H1 (cell line): ENCODE data around the gene NPAT. TPM values are rescaled to one million over a fixed set of nuclear protein-coding genes. Genes with fewer than 3 reads are reported as not detected.

Experiments used
- CTCF ChIA-PET: fragments of 300-600 bp; sonication (Branson Sonifier 250); formaldehyde crosslinking; loops from one replicate; lab custom pipeline; 2021; ENCODE audit not compliant: partially characterized antibody; lab: Charles Lee
- POLR2A ChIA-PET: fragments of 300-600 bp; sonication (Branson Sonifier 250); formaldehyde crosslinking; loops from one replicate; lab custom pipeline; 2021; ENCODE audit warnings: inconsistent platforms; ENCODE audit not compliant: partially characterized antibody; lab: Charles Lee
- DNase-seq, 2 experiments: peaks; one replicate each; pipeline versions ENCODE4 v3.0.0 to v3.0.0-alpha.2; 2010 to 2022; ENCODE audit warnings: low spot score in 2 of 2, low read depth in 1 of 2, mixed read lengths in 1 of 2
- FAIRE-seq: peaks from 2 replicates; lab custom pipeline; 2011; peaks lifted over from hg19 to GRCh38; lab: Jason Lieb, UNC
- H2AFZ ChIP-seq: 2 replicates; pipeline ENCODE4 v1.8.1; 2012; ENCODE audit warnings: low read length, inconsistent platforms
- H2AK5ac ChIP-seq: 2 replicates; pipeline ENCODE4 v1.6.1; 2013; ENCODE audit warnings: low read depth, low read length
- H2BK120ac ChIP-seq: replicated peaks from 2 replicates; pipeline ENCODE3; 2013; ENCODE audit warnings: low read depth, low read length, inconsistent platforms
- H2BK12ac ChIP-seq: 2 replicates; pipeline ENCODE4 v1.6.1; 2013; ENCODE audit warnings: low read depth, low read length
- H2BK15ac ChIP-seq: 2 replicates; pipeline ENCODE4 v1.6.1; 2013; ENCODE audit warnings: low read length
- H2BK20ac ChIP-seq: 2 replicates; pipeline ENCODE4 v1.6.1; 2013; ENCODE audit warnings: low read length
- H2BK5ac ChIP-seq: 2 replicates; pipeline ENCODE4 v1.6.1; 2013; ENCODE audit warnings: low read depth, low read length
- H3K14ac ChIP-seq: 2 replicates; pipeline ENCODE4 v1.6.1; 2013; ENCODE audit warnings: inconsistent platforms; ENCODE audit not compliant: insufficient read length
- H3K18ac ChIP-seq: 2 replicates; pipeline ENCODE4 v1.6.1; 2013; ENCODE audit warnings: low read length; ENCODE audit errors: extremely low read depth
- H3K23ac ChIP-seq: 2 replicates; pipeline ENCODE4 v1.6.1; 2013; ENCODE audit warnings: inconsistent platforms; ENCODE audit not compliant: insufficient read length
- H3K23me2 ChIP-seq: 2 replicates; pipeline ENCODE4 v1.6.1; 2013; ENCODE audit warnings: low read depth, low read length
- H3K27ac ChIP-seq: 2 replicates; pipeline ENCODE4 v1.6.1; 2011; ENCODE audit warnings: low read depth, low read length, inconsistent platforms
- H3K27me3 ChIP-seq, 4 experiments: replicated peaks in 1 of 4; 1 replicate in 1 of 4; 2 replicates in 3 of 4; pipeline versions ENCODE4 v1.6.1 to v1.8.1; 2011 to 2013; ENCODE audit warnings: low read length in 3 of 4, mild to moderate bottlenecking in 3 of 4, inconsistent platforms in 2 of 4, mixed read lengths in 2 of 4, moderate library complexity in 1 of 4; ENCODE audit not compliant: control insufficient read depth in 3 of 4, insufficient read depth in 3 of 4; ENCODE audit errors: extremely low read depth in 1 of 4
- H3K36me3 ChIP-seq, 4 experiments: 2 replicates each; pipeline versions ENCODE4 v1.6.1 to v1.8.1; 2011 to 2013; ENCODE audit warnings: mild to moderate bottlenecking in 4 of 4, low read length in 3 of 4, moderate library complexity in 2 of 4, control low read depth in 1 of 4, inconsistent platforms in 1 of 4; ENCODE audit not compliant: insufficient read depth in 4 of 4, control insufficient read depth in 2 of 4
- H3K4ac ChIP-seq: replicated peaks from 2 replicates; pipeline ENCODE3; 2013; ENCODE audit warnings: low read length, low read depth, mixed read lengths, inconsistent platforms; ENCODE audit not compliant: insufficient read length
- H3K4me1 ChIP-seq, 4 experiments: replicated peaks in 1 of 4; 1 replicate in 1 of 4; 2 replicates in 3 of 4; pipeline versions ENCODE4 v1.6.1 to v1.8.1; 2011 to 2013; ENCODE audit warnings: low read length in 3 of 4, inconsistent platforms in 2 of 4, mixed read lengths in 1 of 4; ENCODE audit not compliant: insufficient read depth in 4 of 4, control insufficient read depth in 3 of 4
- H3K4me2 ChIP-seq, 2 experiments: 2 replicates each; pipeline versions ENCODE4 v1.6.1 to v1.8.1; 2011 to 2013; ENCODE audit warnings: low read depth in 2 of 2, low read length in 2 of 2, control low read depth in 1 of 2, inconsistent platforms in 1 of 2, mild to moderate bottlenecking in 1 of 2; ENCODE audit not compliant: insufficient read depth in 1 of 2
- H3K4me3 ChIP-seq, 4 experiments: fragments of 200-600, 300-600 bp in 1 of 4; sonication (generic), shearing (Covaris generic), sonication (Bioruptor Twin) in 1 of 4; 2 replicates each; pipeline versions ENCODE4 v1.5.1 to v1.8.1; 2011 to 2016; ENCODE audit warnings: low read length in 4 of 4, low read depth in 3 of 4, control low read depth in 2 of 4, inconsistent platforms in 2 of 4, mild to moderate bottlenecking in 2 of 4, mixed read lengths in 1 of 4, moderate library complexity in 1 of 4; ENCODE audit not compliant: insufficient read depth in 2 of 4; ENCODE audit errors: extremely low read depth in 1 of 4
- H3K56ac ChIP-seq: replicated peaks from 2 replicates; pipeline ENCODE3; 2013; ENCODE audit warnings: low read depth, mild to moderate bottlenecking, mixed read lengths, low read length, inconsistent platforms; ENCODE audit not compliant: insufficient read length
- H3K79me1 ChIP-seq: 2 replicates; pipeline ENCODE4 v1.6.1; 2013; ENCODE audit warnings: low read depth, low read length, control low read depth
- H3K79me2 ChIP-seq, 2 experiments: 2 replicates each; pipeline versions ENCODE4 v1.6.1 to v1.8.1; 2012 to 2013; ENCODE audit warnings: low read length in 2 of 2, mild to moderate bottlenecking in 2 of 2, inconsistent platforms in 1 of 2; ENCODE audit not compliant: insufficient read depth in 2 of 2, control insufficient read depth in 1 of 2
- H3K9ac ChIP-seq, 4 experiments: replicated peaks in 1 of 4; 1 replicate in 1 of 4; 2 replicates in 3 of 4; pipeline versions ENCODE4 v1.6.1 to v1.8.1; 2011 to 2013; ENCODE audit warnings: low read depth in 3 of 4, low read length in 3 of 4, control low read depth in 2 of 4, mild to moderate bottlenecking in 2 of 4, moderate library complexity in 2 of 4, inconsistent platforms in 1 of 4; ENCODE audit errors: extremely low read depth in 1 of 4
- H3K9me3 ChIP-seq, 2 experiments: 2 replicates each; pipeline versions ENCODE4 v1.6.1 to v1.8.1; 2012 to 2013; ENCODE audit warnings: mild to moderate bottlenecking in 2 of 2, moderate library complexity in 2 of 2, control low read depth in 1 of 2, inconsistent platforms in 1 of 2, low read depth in 1 of 2, low read length in 1 of 2, mixed read lengths in 1 of 2; ENCODE audit not compliant: insufficient read depth in 2 of 2
- H4K20me1 ChIP-seq, 2 experiments: replicated peaks in 1 of 2; 2 replicates each; pipeline versions ENCODE3 to v1.8.1; 2011 to 2013; ENCODE audit warnings: inconsistent platforms in 2 of 2, low read length in 2 of 2, mild to moderate bottlenecking in 1 of 2; ENCODE audit not compliant: insufficient read depth in 2 of 2, control insufficient read depth in 1 of 2
- H4K5ac ChIP-seq: 2 replicates; pipeline ENCODE4 v1.6.1; 2013; ENCODE audit warnings: low read length, low read depth, mixed read lengths, inconsistent platforms; ENCODE audit not compliant: insufficient read length
- H4K8ac ChIP-seq: 2 replicates; pipeline ENCODE4 v1.8.0; 2013; ENCODE audit warnings: mild to moderate bottlenecking, moderate library complexity, low read length, inconsistent platforms; ENCODE audit not compliant: insufficient read depth; ENCODE audit errors: extremely low read depth
- H4K91ac ChIP-seq: replicated peaks from 2 replicates; pipeline ENCODE3; 2013; ENCODE audit warnings: low read length, mixed read lengths, inconsistent platforms; ENCODE audit not compliant: insufficient read length
- ASH2L ChIP-seq: fragments of 200-600, 300-600 bp; sonication (generic); IDR thresholded peaks from one replicate; pipeline ENCODE4 v1.7.1; 2017; ENCODE audit warnings: low read length
- CBX5 ChIP-seq: fragments of 300-800, 300-1000 bp; sonication (generic); IDR thresholded peaks from 2 replicates; pipeline ENCODE4 v1.7.1; 2016; ENCODE audit warnings: antibody characterized with exemption, low read length, low read depth
- CBX8 ChIP-seq: fragments of 300-800, 300-1000 bp; sonication (generic); IDR thresholded peaks from 2 replicates; pipeline ENCODE4 v1.7.1; 2016; ENCODE audit warnings: low read depth, low read length, borderline replicate concordance
- GTF2F1 ChIP-seq: IDR thresholded peaks from 2 replicates; pipeline ENCODE4 v1.6.1; 2012; ENCODE audit warnings: low read depth, low read length, improper control_type of control experiment, borderline replicate concordance
- MAFK ChIP-seq: IDR thresholded peaks from 2 replicates; pipeline ENCODE4 v1.6.1; 2012; ENCODE audit warnings: low read depth, mild to moderate bottlenecking, improper control_type of control experiment, low read length
- NRF1 ChIP-seq: IDR thresholded peaks from 2 replicates; pipeline ENCODE4 v1.6.1; 2011; ENCODE audit warnings: mild to moderate bottlenecking, low read depth, low read length, improper control_type of control experiment
- POLR2A ChIP-seq, 2 experiments: IDR thresholded peaks; 1 replicate in 1 of 2; 2 replicates in 1 of 2; pipeline ENCODE4 v1.6.1; 2011; ENCODE audit warnings: low read depth in 2 of 2, low read length in 2 of 2, mild to moderate bottlenecking in 2 of 2; ENCODE audit errors: control extremely low read depth in 1 of 2
- RBBP5 ChIP-seq: IDR thresholded peaks from 2 replicates; pipeline ENCODE4 v1.7.1; 2012; ENCODE audit warnings: low read depth, mild to moderate bottlenecking, inconsistent platforms, low read length, moderate library complexity, borderline replicate concordance
- SRF ChIP-seq: IDR thresholded peaks from 2 replicates; pipeline ENCODE4 v1.6.1; 2011; ENCODE audit warnings: mild to moderate bottlenecking, low read depth, low read length, moderate library complexity
- WGBS, 2 experiments: shearing (Covaris generic) in 1 of 2; methylation state at CpG; one replicate each; pipeline versions ENCODE4 v1.1.6 to v1.1.7; 2013 to 2015; ENCODE audit warnings: low lambda C conversion rate in 2 of 2, mixed read lengths in 2 of 2, inconsistent platforms in 1 of 2, low coverage in 1 of 2, missing lambda C conversion rate in 1 of 2; ENCODE audit not compliant: insufficient replicate concordance in 2 of 2, insufficient coverage in 1 of 2, insufficient read length in 1 of 2; ENCODE audit errors: extremely low coverage in 1 of 2, missing lambda C conversion rate in 1 of 2; 5-methylcytosine and 5-hydroxymethylcytosine counted together
- polyA plus RNA-seq, 7 experiments: library from polyadenylated mRNA; depleted of rRNA in 3 of 7; stranded (reverse) in 5 of 7; unstranded in 2 of 7; fragments of >200 nt in 5 of 7; fragments of 200-250 nt in 2 of 7; gene quantifications; 1 replicate in 5 of 7; 2 replicates in 1 of 7; 4 replicates in 1 of 7; pipeline versions ENCODE4 v1.2.1 to v1.2.3, GENCODE V29; 2011 to 2013; ENCODE audit warnings: missing spikeins in 2 of 7, mixed read lengths in 2 of 7
- total RNA-seq: library from RNA; stranded (reverse); fragmentation: NEBNext Ultra II Directional; extraction: Animal tissue kit (Norgen Biotek cat#: 25700); gene quantifications from 2 replicates; pipeline ENCODE4 v1.2.1, GENCODE V29; 2021

NPAT gene
- total and polyA plus RNA-seq, 2 of the 8 experiments (the other 6 are each of a cell fraction or from before 2014, with no cell fraction given), result 4.6 to 23.4 TPM

DNA sequence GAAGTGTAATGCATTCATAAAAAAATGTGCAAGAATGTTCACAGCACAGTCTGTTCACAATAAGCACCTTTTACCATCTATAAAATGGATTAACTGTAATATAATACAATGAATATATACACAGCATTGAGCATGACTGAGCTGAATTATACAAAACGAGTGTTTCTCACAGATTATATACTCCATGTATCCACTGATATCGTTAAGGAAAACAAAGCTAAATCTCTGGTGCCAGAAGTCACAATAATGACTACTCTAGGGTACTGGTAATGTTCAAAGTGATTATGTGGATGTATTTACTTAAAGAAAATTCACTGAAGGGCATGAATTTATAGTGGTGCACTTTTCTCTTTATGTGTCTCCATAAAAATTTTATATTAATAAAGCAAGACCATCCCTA, 67.8 kb downstream of the NPAT start:
- DNase-seq (no peak), FAIRE-seq (no peak)
- Histone ChIP-seq H3K14ac (no peak overlapping the region), H3K27ac (no peak overlapping the region), H3K4me1 (no peaks in the 10 kb centered on the region), H3K9ac (no peak overlapping the region), H3K18ac (no peak overlapping the region), H4K8ac (no peak overlapping the region), H3K36me3 (peaks cover 6 to 57% (median 22%) of the 10 kb centered on the region in 4 experiments; a peak in 7 of 8 replicates), H2BK20ac (no peak overlapping the region), H2AK5ac (no peak overlapping the region), H4K91ac (no peak overlapping the region), H2BK15ac (no peak overlapping the region), H4K5ac (no peak overlapping the region), H3K4me3 (no peak overlapping the region), H3K23ac (no peak overlapping the region), H3K27me3 (no peaks in the 10 kb centered on the region), H4K20me1 (peaks cover 0 to 1% of the 10 kb centered on the region in 2 experiments), H3K79me1 (no peaks in the 10 kb centered on the region), H2BK5ac (no peak overlapping the region), H2BK120ac (no peak overlapping the region), H2AFZ (no peak overlapping the region), H3K4me2 (no peak overlapping the region), H3K9me3 (no peaks in the 10 kb centered on the region), H3K4ac (no peak overlapping the region), H3K56ac (no peak overlapping the region), H2BK12ac (no peak overlapping the region), H3K79me2 (no peaks in the 10 kb centered on the region), H3K23me2 (no peaks in the 10 kb centered on the region)
- no peak for TF ChIP-seq NRF1
- TF ChIP-seq SRF, result no peak
- no peak for TF ChIP-seq CBX5
- TF ChIP-seq GTF2F1, result no peak
- TF ChIP-seq ASH2L, result no peak
- no peak for TF ChIP-seq CBX8
- TF ChIP-seq RBBP5, result no peak
- no peak for TF ChIP-seq MAFK
- no peak for TF ChIP-seq POLR2A (IDR thresholded peaks at IDR 0.05; ENCODE audit: control extremely low read depth in 1 of 2, low read depth in 2 of 2, low read length in 2 of 2)
- ChIA-PET CTCF (interaction anchor here (0.8 to 1.0 kb wide), 2 partner anchors 9 to 36 kb away, joined by 3 to 9 read pairs; no protein-coding TSS in a partner anchor), POLR2A (interaction anchor here (0.6 kb wide), 1 partner anchor 25 kb away, joined by 3 read pairs; no protein-coding TSS in a partner anchor)
- WGBS, 2 experiments, result 78% methylated on average over 2 of the region's 2 CpGs; no CpG with 5 or more reads in 1 of the 2 experiments
